Lung (tissue), 12 donors: Measurements from ENCODE around the gene MYBPC2. TPM values are rescaled to one million over a fixed set of nuclear protein-coding genes. Genes with fewer than 3 reads are reported as not detected.

Experiments
- ATAC-seq: fragments of 200-7000 bp; cut with Tn5 transposase; one replicate; pipeline ENCODE4 v1.9.1; 2020; ENCODE audit warnings: moderate number of reproducible peaks; ENCODE audit not compliant: insufficient read depth, low FRiP score
- DNase-seq, 3 donors: peaks; one replicate each; pipeline ENCODE4 v3.0.0-alpha.2; 2013 to 2017
- H3K27ac ChIP-seq, 2 donors: one replicate each; pipeline ENCODE4 v1.5.1; 2013; ENCODE audit warnings: mild to moderate bottlenecking in 2 of 2, moderate library complexity in 2 of 2, control low read depth in 1 of 2, inconsistent platforms in 1 of 2, low read depth in 1 of 2, low read length in 1 of 2
- H3K27me3 ChIP-seq, 3 donors: one replicate each; pipeline ENCODE4 v1.5.1; 2013; ENCODE audit warnings: low read length in 2 of 3; ENCODE audit not compliant: control insufficient read depth in 3 of 3, insufficient read depth in 3 of 3
- H3K36me3 ChIP-seq, 4 donors: one replicate each; pipeline ENCODE4 v1.5.1; 2013; ENCODE audit warnings: low read length in 4 of 4, mild to moderate bottlenecking in 1 of 4, moderate library complexity in 1 of 4; ENCODE audit not compliant: control insufficient read depth in 4 of 4, insufficient read depth in 4 of 4
- H3K4me1 ChIP-seq, 5 donors: one replicate each; pipeline ENCODE4 v1.5.1; 2013; ENCODE audit warnings: low read length in 5 of 5, mild to moderate bottlenecking in 2 of 5, moderate library complexity in 1 of 5; ENCODE audit not compliant: control insufficient read depth in 5 of 5, insufficient read depth in 5 of 5
- H3K4me3 ChIP-seq: one replicate; pipeline ENCODE4 v1.5.1; 2013; ENCODE audit warnings: mild to moderate bottlenecking, control low read depth, moderate library complexity
- H3K9ac ChIP-seq, 2 donors: one replicate each; pipeline ENCODE4 v1.5.1; 2013; ENCODE audit warnings: low read length in 2 of 2, control low read depth in 1 of 2; ENCODE audit not compliant: insufficient read depth in 1 of 2
- H3K9me3 ChIP-seq, 4 donors: one replicate each; pipeline ENCODE4 v1.5.1; 2013; ENCODE audit warnings: low read length in 3 of 4, mild to moderate bottlenecking in 1 of 4, moderate library complexity in 1 of 4; ENCODE audit not compliant: control insufficient read depth in 4 of 4, insufficient read depth in 3 of 4
- CTCF ChIP-seq: IDR thresholded peaks from 2 replicates; pipeline ENCODE4 v1.5.1; 2012; ENCODE audit warnings: mild to moderate bottlenecking; ENCODE audit errors: control extremely low read depth, extremely low read depth
- WGBS, 2 donors: extraction: QIAGEN DNeasy Blood & Tissue Kit; methylation state at CpG; one replicate each; pipeline ENCODE4 v1.1.7; 2013; 5-methylcytosine and 5-hydroxymethylcytosine counted together
- polyA plus RNA-seq, 2 donors: library from polyadenylated mRNA; stranded (reverse); fragments of 200-250 nt; gene quantifications; one replicate each; pipeline ENCODE4 v1.2.1, GENCODE V29; 2013
- total RNA-seq, 2 donors: library from RNA; depleted of rRNA in 1 of 2; stranded (reverse); fragments of >200 nt in 1 of 2; gene quantifications; one replicate each; pipeline ENCODE4 v1.2.1, GENCODE V29; 2014 to 2021
- donor health status: control.
- donor health status: control.
- donor health status: Bipolar disorder and iron deficiency.
- donor health status: healthy.
- donor health status: DM: yes; HTN: yes; CAD: no.

MYBPC2 gene
- total and polyA plus RNA-seq, 4 donors = 0.04 to 0.91 (median 0.38) TPM

- peaks cover 0 to 10% (median 0%) of the 10 kb centered on the region in 5 donors for H3K4me1 ChIP-seq
- H3K27ac ChIP-seq = no peak overlapping the region
- DNase-seq (no peak), ATAC-seq (no peak)
- TF ChIP-seq CTCF = no peak
- WGBS, 2 donors = 37 to 56% methylated on average over 37 to 38 of the region's 38 CpGs
- H3K27me3 ChIP-seq = no peaks in the 10 kb centered on the region
- no peak overlapping the region for H3K4me3 ChIP-seq
- H3K9me3 ChIP-seq = peaks cover 0 to 9% (median 0%) of the 10 kb centered on the region in 4 donors
- no peak overlapping the region for H3K9ac ChIP-seq
- peaks cover 0 to 6% (median 0%) of the 10 kb centered on the region in 4 donors for H3K36me3 ChIP-seq
Observed at GRCh38 chr19:50514346-50515167, 81.9 kb downstream of the MYBPC2 start.

- Histone ChIP-seq H3K27ac (no peak overlapping the region), H3K9me3 (peaks cover 0 to 9% (median 0%) of the 10 kb centered on the region in 4 donors), H3K4me1 (peaks cover 0 to 7% (median 0%) of the 10 kb centered on the region in 5 donors), H3K36me3 (peaks cover 0 to 6% (median 0%) of the 10 kb centered on the region in 4 donors), H3K4me3 (no peak overlapping the region), H3K9ac (no peak overlapping the region), H3K27me3 (no peaks in the 10 kb centered on the region)
- ATAC-seq (no peak), DNase-seq (no peak)
- WGBS, 2 donors = 69 to 80% methylated on average over 11 of the region's 11 CpGs
- no peak for TF ChIP-seq CTCF
Observed at GRCh38 chr19:50515168-50515561, 82.5 kb downstream of the MYBPC2 start.

Other genes starting within 250 kb of the MYBPC2 start
- gene MYH14, start 229.3 kb upstream of the MYBPC2 start, total RNA-seq = 100 to 1,000 TPM in 1 of 2 donors, 10 to 100 TPM in 1; 55.3 to 142 TPM
- gene MYH14, start 229.3 kb upstream of the MYBPC2 start, polyA plus RNA-seq = 100 to 1,000 TPM in 1 of 2 donors, 10 to 100 TPM in 1; 48.3 to 159 TPM
- gene KCNC3, start 103.5 kb upstream of the MYBPC2 start, total RNA-seq = 10 to 100 TPM in 1 of 2 donors, 1 to 10 TPM in 1; 4.6 to 13.2 TPM
- gene KCNC3, start 103.5 kb upstream of the MYBPC2 start, polyA plus RNA-seq = 1 to 10 TPM; 2.6 to 5.7 TPM
- gene NAPSA, start 67.3 kb upstream of the MYBPC2 start, total RNA-seq = 1,000 to 10,000 TPM in 1 of 2 donors, 100 to 1,000 TPM in 1; 655 to 1,838 TPM
- gene NAPSA, start 67.3 kb upstream of the MYBPC2 start, polyA plus RNA-seq = 1,000 to 10,000 TPM; 1,027 to 2,584 TPM
- 10 to 100 TPM; 52.5 to 96.4 TPM for gene NR1H2, start 56.4 kb upstream of the MYBPC2 start, total RNA-seq
- 100 to 1,000 TPM; 103 to 114 TPM for gene NR1H2, start 56.4 kb upstream of the MYBPC2 start, polyA plus RNA-seq
- 10 to 100 TPM; 20.2 to 49.3 TPM for gene POLD1, start 48.5 kb upstream of the MYBPC2 start, total RNA-seq
- 10 to 100 TPM; 28.7 to 55.1 TPM for gene POLD1, start 48.5 kb upstream of the MYBPC2 start, polyA plus RNA-seq
- gene SPIB, start 14.0 kb upstream of the MYBPC2 start, total RNA-seq = 10 to 100 TPM in 1 of 2 donors, under 1 TPM in 1; 0.31 to 10.5 TPM
- gene SPIB, start 14.0 kb upstream of the MYBPC2 start, polyA plus RNA-seq = under 1 TPM; 0.22 to 0.98 TPM
- 100 to 1,000 TPM in 1 of 2 donors, 10 to 100 TPM in 1; 62.2 to 165 TPM for gene EMC10, start 43.6 kb downstream of the MYBPC2 start, total RNA-seq
- 100 to 1,000 TPM; 133 to 140 TPM for gene EMC10, start 43.6 kb downstream of the MYBPC2 start, polyA plus RNA-seq
- gene GARIN5A, start 44.0 kb downstream of the MYBPC2 start, total RNA-seq = 1 to 10 TPM; 1.7 to 2.7 TPM
- gene GARIN5A, start 44.0 kb downstream of the MYBPC2 start, polyA plus RNA-seq = 1 to 10 TPM; 2.1 to 5.0 TPM
- 10 to 100 TPM in 1 of 2 donors, 1 to 10 TPM in 1; 9.8 to 66.9 TPM for gene JOSD2, start 78.3 kb downstream of the MYBPC2 start, total RNA-seq
- 10 to 100 TPM; 60.2 to 76.8 TPM for gene JOSD2, start 78.3 kb downstream of the MYBPC2 start, polyA plus RNA-seq
- gene ASPDH, start 81.0 kb downstream of the MYBPC2 start, total RNA-seq = not detected
- gene ASPDH, start 81.0 kb downstream of the MYBPC2 start, polyA plus RNA-seq = not detected
- 10 to 100 TPM in 1 of 2 donors, 1 to 10 TPM in 1; 2.5 to 10.8 TPM for gene LRRC4B, start 135.5 kb downstream of the MYBPC2 start, total RNA-seq
- gene LRRC4B, start 135.5 kb downstream of the MYBPC2 start, polyA plus RNA-seq = 1 to 10 TPM; 1.7 to 3.0 TPM
- 1 to 10 TPM in 1 of 2 donors, under 1 TPM in 1; 0.60 to 1.5 TPM for gene SYT3, start 207.0 kb downstream of the MYBPC2 start, total RNA-seq
- gene SYT3, start 207.0 kb downstream of the MYBPC2 start, polyA plus RNA-seq = under 1 TPM; 0.23 to 0.81 TPM
- gene C19orf81, start 216.6 kb downstream of the MYBPC2 start, total RNA-seq = 1 to 10 TPM in 1 of 2 donors, not detected in 1; 2.5 TPM
- 1 to 10 TPM; 1.3 to 1.7 TPM for gene C19orf81, start 216.6 kb downstream of the MYBPC2 start, polyA plus RNA-seq